HG02981 (cell line): Measurements from ENCODE around the gene AGRN.
"Not testable (repeated sequence)": the region's sequence is repeated elsewhere in the genome, so short reads cannot be mapped to it uniquely, and the experiment has no call there.

Source experiments
- ATAC-seq: cut with Tn5 transposase; IDR thresholded peaks from one replicate; pipeline ENCODE4 v1.9.1; 2021; ENCODE audit warnings: mild to moderate bottlenecking, moderate library complexity; ENCODE audit not compliant: unreplicated experiment

The AGRN gene

GRCh38 chr1:1049318-1050165 is 29.6 kb downstream of the AGRN start:
- no peak for ATAC-seq

DNA sequence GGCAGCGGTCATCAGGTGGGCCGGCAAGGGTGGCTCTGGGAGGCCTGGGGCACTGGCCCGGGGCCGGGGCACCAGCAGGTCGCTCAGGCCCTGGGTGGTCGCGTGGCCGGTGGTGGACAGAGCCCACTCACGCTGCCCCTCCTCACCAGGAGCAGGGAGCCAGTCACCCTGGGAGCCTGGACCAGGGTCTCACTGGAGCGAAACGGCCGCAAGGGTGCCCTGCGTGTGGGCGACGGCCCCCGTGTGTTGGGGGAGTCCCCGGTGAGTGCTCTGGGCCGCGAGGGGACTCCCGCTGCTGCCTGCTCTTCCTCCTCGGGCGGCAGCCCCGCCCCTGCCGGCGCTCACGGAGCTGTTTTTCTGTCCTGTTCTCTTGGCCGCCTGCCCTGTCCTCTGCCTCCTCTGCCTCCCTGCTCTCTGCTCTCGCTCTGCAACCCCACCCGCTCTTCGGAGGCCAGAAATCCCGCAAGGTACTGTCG is 30.7 kb downstream of the AGRN start:
- ATAC-seq = no peak

GRCh38 chr1:1051127-1051810 is 31.3 kb downstream of the AGRN start:
- no peak for ATAC-seq

DNA sequence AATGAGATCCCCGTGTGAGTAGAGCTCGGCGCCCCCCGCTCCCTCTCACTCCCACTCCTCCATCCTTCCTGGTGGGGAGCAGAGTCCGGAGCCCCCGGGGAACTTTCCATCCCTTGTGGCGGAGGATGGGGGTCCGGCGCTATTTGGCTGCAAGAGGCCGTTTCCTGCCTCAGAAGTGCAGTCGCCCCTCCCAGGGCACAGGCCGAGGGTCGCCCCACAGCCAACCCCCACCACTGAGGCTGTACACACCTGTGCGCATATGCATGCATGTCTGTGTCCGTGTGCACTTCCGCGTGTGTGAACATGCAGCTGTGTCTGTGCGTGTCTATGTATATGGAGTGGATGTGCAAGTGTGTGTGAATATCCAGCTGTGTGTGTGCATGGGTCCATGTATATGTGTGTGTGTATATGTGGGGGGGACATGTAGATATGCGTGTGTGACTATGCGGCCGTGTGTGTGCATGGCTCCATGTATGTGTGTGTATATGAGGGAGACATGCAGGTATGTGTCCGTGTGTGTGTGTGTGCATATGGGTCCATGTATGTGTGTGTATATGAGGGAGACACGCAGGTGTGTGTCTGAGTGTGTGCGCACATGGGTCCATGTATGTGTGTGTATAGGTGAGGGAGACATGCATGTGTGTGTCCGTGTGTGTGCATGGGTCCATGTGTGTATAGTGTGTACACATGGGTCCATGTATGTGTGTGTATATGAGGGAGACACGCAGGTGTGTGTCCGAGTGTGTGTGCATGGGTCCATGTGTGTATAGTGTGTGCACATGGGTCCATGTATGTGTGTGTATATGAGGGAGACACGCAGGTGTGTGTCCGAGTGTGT is 32.3 kb downstream of the AGRN start:
- ATAC-seq = no peak

DNA sequence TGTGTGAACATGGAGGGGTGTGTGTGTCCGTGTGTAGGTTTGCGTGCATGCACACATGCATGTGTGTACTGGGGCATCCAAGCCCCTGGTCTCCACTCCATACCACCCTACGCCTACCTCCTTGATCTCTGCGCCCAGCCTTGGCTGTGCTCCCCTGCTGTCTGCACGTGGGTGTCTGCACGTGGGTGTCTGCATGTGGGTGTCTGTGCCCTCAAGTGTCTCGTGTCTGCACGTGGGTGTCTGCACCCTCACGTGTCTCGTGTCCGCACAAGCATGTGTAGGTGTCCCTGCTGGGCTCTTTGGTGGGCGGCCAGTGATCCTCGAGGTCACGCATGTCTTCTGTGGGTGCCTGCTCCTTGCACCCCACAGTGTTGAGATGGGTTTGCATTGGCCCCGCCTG is 33.1 kb downstream of the AGRN start:
- no peak for ATAC-seq

DNA sequence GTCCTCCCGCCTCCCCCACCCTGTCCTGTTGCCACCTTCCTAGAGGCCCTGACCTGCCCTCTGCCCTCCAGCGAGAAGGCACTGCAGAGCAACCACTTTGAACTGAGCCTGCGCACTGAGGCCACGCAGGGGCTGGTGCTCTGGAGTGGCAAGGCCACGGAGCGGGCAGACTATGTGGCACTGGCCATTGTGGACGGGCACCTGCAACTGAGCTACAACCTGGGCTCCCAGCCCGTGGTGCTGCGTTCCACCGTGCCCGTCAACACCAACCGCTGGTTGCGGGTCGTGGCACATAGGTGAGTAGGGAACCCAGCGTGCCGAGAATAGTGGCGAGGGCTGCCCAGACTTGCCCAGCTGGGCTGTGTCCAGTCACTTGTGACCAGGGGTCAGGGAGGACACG is 33.8 kb downstream of the AGRN start:
- no peak for ATAC-seq

DNA sequence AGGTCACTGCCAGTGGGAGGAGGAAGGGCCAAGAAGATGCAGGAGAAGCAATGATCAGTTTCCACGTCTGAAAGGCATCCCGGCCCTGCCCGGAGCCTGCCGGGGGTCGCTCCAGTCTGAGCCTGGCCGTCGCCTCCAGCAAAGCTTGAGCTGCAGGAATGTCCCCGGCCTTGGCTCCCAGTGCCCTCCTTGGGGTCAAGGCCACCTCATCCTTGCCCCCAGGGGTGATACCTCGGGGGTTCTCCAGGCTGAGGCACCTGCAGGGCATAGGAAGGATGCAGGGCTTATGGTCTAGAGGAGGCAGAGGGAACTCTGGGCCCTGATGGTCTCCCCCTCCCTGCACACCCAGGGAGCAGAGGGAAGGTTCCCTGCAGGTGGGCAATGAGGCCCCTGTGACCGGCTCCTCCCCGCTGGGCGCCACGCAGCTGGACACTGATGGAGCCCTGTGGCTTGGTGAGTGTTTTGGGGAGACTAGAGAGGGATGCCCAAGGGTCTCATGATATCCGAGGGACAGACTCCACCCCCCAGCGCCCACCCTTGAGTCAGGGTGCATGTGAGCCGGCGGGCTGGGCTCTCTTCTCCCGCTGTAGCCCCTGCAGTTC is 34.3 kb downstream of the AGRN start:
- ATAC-seq = no peak

GRCh38 chr1:1054971-1055370 is 35.1 kb downstream of the AGRN start:
- ATAC-seq = no peak

DNA sequence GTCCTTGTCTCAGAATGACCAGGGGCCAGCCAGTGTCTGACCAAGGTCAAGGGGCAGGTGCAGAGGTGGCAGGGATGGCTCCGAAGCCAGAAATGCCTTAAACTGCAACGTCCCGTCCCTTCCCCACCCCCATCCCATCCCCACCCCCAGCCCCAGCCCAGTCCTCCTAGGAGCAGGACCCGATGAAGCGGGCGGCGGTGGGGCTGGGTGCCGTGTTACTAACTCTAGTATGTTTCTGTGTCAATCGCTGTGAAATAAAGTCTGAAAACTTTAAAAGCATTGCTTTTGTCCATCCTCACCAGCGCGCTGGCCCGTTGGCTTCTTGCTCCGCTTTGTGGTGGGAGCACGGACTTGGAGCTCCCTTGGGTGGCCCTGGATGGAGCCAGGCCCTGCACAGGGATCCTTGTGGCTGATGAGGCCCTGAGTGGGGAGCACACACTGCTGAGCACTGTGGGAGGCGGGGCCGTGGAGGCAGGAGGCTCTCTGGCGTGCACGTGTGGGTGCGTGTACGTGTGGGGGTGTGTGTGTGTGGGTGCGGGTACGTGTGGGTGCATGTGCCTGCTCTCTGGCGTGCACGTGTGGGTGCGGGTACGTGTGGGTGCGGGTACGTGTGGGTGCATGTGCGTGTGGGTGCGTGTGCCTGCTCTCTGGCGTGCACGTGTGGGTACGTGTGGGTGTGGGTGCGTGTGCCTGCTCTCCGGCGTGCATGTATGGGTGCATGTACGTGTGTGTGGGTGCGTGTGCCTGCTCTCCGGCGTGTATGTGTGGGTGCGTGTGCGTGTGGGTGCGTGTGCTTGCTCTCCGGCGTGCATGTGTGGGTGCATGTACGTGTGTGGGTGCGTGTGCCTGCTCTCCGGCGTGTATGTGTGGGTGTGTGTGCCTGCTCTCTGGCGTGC is 36.2 kb downstream of the AGRN start:
- ATAC-seq = no peak

DNA sequence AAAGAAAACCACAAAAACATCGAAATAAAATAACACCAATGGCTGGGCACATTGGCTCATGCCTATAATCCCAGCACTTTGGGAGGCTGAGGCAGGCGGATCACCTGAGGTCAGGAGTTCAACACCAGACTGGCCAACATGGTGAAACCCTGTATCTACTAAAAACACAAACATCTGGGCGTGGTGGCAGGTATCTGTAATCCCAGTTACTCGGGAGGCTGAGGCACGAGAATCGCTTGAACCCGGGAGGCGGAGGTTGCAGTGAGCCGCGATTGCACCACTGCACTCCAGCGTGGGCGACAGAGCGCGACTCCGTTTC is 37.8 kb downstream of the AGRN start:
- ATAC-seq = not testable (repeated sequence)

DNA sequence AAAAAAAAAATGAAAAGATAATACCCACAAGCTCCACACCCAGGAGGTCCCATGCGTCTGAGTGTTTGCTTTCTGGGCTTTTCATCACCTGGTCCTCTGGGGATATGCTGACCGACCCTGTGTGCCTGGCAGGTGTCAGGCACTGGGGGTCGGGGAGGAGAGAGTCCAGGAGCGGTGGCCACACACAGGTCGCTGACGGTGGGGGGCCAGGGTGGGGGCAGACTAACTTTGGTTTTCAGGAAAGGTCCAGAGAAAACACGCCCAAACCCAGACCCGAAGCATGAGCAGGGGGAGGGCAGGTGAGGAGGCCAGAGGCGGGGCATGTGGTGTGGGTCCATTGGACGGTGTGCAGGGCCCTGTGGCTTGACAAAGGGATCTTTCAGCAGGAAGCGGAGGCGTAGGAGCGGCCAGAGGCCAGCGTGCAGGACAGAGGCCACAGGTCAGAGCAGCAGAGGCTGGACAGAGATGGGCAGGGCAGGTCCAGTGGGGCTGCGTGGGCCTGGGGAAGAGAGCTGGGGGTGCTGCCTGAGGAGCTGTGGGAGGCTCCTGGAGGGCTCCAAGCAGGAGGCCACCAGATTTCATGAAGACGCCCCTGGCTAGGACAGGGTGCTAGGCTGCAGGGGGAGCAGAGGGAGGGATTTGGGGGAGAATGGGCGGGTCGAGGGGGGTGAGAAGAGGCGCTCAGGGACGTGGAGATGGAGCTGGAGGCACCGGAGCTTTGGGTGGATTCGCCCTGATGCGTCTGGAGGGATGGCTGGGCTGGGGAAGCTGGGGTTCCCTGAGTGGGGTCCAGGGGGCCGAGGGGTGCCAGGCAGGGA is 38.4 kb downstream of the AGRN start:
- no peak for ATAC-seq

DNA sequence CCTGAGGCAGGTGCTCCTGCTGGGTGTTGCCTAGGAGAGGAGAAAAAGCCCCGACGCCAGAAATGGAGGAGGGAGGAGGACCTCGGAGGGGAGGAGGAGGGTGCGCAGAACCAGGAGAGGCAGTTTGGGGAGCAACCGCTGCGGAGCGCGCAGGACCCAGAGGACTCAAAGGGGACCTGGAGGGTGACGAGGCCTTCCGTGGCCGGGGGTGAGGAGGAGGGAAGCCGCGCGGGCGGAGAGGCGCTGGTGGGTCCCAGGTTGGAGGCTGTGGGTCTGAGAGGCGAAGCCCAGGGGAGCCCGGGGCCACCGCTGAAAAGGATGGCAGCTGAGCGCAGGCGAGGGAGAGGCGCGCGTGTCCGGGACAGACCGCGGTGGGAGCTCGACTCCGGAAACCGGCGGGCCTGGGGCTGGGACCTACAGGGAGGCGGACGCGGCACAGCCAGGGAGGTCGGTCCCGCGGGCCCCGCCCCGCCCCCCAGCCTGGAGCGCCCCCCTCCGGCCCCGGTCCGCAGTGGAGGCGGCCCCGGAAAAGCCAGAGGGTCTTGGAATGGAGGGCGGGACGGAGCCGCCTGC is 39.1 kb downstream of the AGRN start:
- peak; percentile 20 for ATAC-seq

GRCh38 chr1:1059494-1060280 is 39.8 kb downstream of the AGRN start:
- ATAC-seq = peak; percentile 56

GRCh38 chr1:1060281-1061000 is 40.5 kb downstream of the AGRN start:
- no peak for ATAC-seq

- ATAC-seq = no peak
Observed at GRCh38 chr1:1061682-1062345, 41.9 kb downstream of the AGRN start.

- ATAC-seq = no peak
Observed at GRCh38 chr1:1062348-1063163, 42.6 kb downstream of the AGRN start.
